Measurements from ENCODE around the gene PCDHGA11.

The PCDHGA11 gene

DNA sequence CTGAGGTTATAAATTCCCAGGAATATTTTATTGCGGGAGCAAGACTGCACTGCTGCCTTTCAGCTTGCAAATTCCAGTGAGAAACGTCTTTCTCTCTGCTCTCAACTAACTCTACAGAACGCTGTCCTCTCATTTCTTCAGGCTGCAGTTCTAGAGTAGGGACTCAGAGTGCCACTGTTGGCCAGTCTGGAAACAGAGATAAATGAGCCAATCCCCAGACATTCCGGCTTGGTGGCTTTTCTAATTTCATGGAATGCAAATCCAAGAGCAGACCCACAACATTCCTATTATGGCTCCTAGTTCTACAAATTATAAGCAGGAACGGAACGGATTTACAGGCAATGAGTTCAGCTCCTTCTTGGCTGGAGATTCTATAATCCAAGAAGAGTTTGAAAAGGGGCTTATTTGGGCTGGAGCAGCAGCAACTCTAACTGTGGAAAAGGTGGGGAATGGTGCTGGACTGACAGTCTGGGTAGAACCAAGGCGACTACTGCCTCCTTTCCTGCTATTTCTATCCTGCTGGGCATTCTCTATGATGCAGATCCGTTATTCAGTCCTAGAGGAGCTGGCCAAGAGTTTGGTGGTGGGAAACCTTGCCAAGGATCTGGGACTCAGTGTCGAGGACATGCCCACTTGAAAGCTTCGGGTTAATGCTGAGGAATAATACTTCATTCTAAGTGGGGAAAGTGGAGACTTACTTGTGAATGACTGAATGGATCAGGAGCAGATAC, 18.7 kb downstream of the PCDHGA11 start:
- H3K4me3 ChIP-seq (ENCODE audit: low read depth, low read length): no peak overlapping the region
- ChIA-PET POLR2A (interaction anchor here (0.7 kb wide), 1 partner anchor 118 kb away, joined by 4 read pairs; no protein-coding TSS in a partner anchor), CTCF (interaction anchor here (0.8 to 5.0 kb wide), 11 partner anchors 9 to 118 kb away, joined by 3 to 35 read pairs (median 4); partner anchors contain the start of genes PCDHGA10, PCDHGA11, PCDHGA12 and PCDHGB7)
- TF ChIP-seq, protein P1, sequence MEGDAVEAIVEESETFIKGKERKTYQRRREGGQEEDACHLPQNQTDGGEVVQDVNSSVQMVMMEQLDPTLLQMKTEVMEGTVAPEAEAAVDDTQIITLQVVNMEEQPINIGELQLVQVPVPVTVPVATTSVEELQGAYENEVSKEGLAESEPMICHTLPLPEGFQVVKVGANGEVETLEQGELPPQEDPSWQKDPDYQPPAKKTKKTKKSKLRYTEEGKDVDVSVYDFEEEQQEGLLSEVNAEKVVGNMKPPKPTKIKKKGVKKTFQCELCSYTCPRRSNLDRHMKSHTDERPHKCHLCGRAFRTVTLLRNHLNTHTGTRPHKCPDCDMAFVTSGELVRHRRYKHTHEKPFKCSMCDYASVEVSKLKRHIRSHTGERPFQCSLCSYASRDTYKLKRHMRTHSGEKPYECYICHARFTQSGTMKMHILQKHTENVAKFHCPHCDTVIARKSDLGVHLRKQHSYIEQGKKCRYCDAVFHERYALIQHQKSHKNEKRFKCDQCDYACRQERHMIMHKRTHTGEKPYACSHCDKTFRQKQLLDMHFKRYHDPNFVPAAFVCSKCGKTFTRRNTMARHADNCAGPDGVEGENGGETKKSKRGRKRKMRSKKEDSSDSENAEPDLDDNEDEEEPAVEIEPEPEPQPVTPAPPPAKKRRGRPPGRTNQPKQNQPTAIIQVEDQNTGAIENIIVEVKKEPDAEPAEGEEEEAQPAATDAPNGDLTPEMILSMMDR (IDR thresholded peaks at IDR 0.05; ENCODE audit: insufficient read depth, low read length, missing control alignments): no peak
- no peak for DNase-seq (ENCODE audit: low read depth, low spot score)

DNA sequence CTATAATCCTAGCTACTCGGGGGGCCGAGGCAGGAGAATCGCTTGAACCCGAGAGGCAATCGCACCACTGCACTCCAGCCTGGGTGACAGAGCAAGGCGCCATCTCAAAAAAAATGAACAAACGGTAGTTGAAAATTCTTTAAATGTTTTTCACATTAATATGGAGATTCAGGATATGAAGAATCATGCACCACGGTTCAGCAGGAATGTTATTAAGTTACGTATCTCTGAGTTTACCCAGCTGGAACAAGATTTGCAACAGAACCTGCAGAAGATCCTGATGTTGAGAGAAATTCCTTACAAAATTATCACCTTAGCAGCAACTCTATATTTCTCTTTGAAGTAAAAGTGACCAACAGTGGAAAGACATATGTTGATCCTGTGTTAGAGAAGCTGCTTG, 19.5 kb downstream of the PCDHGA11 start:
- ChIA-PET CTCF (interaction anchor here (0.8 to 5.0 kb wide), 5 partner anchors 10 to 118 kb away, joined by 3 to 35 read pairs (median 12); partner anchors contain the start of genes PCDHGA10 and PCDHGA12), POLR2A (no interaction called here)
- TF ChIP-seq, protein P1 (IDR thresholded peaks at IDR 0.05; ENCODE audit: insufficient read depth, low read length, missing control alignments): no peak
- no peak overlapping the region for H3K4me3 ChIP-seq (ENCODE audit: low read depth, low read length)
- no peak for DNase-seq (ENCODE audit: low read depth, low spot score)

DNA sequence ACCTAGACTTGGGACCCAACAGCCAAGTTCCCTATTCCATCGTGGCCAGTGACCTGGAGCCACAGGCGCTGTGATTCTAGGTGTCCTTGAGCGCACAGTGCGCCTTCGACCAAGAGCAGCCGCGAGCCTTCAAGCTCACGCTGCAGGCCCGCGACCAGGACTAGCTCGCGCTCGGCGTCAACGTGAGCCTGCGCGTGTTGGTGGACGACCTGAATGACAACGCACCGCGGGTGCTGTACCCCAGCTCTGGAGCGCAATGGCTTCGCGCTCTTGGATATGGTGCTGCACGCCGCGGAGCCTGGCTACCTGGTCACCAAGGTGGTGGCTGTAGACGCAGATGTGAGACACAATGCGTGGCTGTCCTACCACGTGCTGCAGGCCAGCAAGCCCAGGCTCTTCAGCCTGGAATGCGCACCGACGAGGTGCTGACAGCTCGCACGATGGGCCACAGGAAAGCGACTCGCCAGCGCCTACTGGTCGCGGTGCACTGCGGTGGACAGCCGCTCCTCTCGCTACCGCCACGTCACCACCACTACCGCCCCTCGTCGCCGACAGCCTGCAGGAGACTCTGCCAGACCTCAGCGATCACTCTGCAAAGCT, 20.8 kb downstream of the PCDHGA11 start:
- TF ChIP-seq, protein P1 (IDR thresholded peaks at IDR 0.05; ENCODE audit: insufficient read depth, low read length, missing control alignments): no peak
- H3K4me3 ChIP-seq (ENCODE audit: low read depth, low read length): no peak overlapping the region
- POLR2A ChIA-PET: no interaction called here
- DNase-seq (ENCODE audit: low read depth, low spot score): no peak
- CTCF ChIA-PET: interaction anchor here (0.5 to 2.4 kb wide), 4 partner anchors 83 to 122 kb away, joined by 3 to 9 read pairs (median 3); partner anchors contain the start of gene PCDHGA1

DNA sequence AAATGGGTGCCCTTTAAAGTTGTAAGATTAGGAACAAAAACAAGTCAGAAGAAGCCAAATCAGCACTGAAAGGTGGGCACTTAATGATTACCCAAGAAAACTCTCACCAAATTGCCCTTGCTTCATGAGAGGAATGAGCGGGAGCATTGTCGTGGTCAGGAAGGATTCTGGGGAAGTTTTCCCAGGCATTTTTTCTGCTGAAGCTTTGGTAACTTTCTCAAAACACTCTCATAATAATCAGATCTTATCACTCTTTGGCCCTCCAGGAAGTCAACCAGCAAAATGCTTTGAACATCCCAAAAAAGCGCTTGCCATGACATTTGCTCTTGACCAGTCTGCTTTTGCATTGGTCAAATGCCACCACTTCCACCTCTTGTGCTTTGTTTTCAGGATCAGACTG, 44.5 kb downstream of the PCDHGA11 start:
- DNase-seq (ENCODE audit: low read depth, low spot score): no peak
- TF ChIP-seq, protein P1 (IDR thresholded peaks at IDR 0.05; ENCODE audit: insufficient read depth, low read length, missing control alignments): no peak
- ChIA-PET CTCF (interaction anchor here (0.7 to 6.2 kb wide), 5 partner anchors 9 to 136 kb away, joined by 3 to 37 read pairs (median 5); partner anchors contain the start of genes PCDHGA1, PCDHGA2 and PCDHGC3), POLR2A (no interaction called here)
- H3K4me3 ChIP-seq (ENCODE audit: low read depth, low read length): no peak overlapping the region

All from AG04449 (cell line).